B cell (primary cell): ENCODE measurements around the gene IL25. TPM values are rescaled to one million over a fixed set of nuclear protein-coding genes. Genes with fewer than 3 reads are reported as not detected.

Experiments
- ATAC-seq: fragments of 200-7000 bp; cut with Tn5 transposase; one replicate; pipeline ENCODE4 v1.10.0; 2021; ENCODE audit warnings: low read depth, mild to moderate bottlenecking, moderate number of reproducible peaks, moderate library complexity
- CTCF ChIA-PET: fragments of 350-600 bp; sonication (Branson Sonifier 250); formaldehyde crosslinking; loops from one replicate; lab custom pipeline; 2021; ENCODE audit warnings: antibody characterized with exemption, inconsistent platforms; lab: Charles Lee
- POLR2A ChIA-PET: fragments of 350-600 bp; sonication (Branson Sonifier 250); formaldehyde crosslinking; loops from one replicate; lab custom pipeline; 2021; ENCODE audit warnings: antibody characterized with exemption; lab: Charles Lee
- DNase-seq: peaks from one replicate; pipeline ENCODE4 v3.0.0; 2013
- H2AFZ ChIP-seq: 2 replicates; pipeline ENCODE4 v1.6.1; 2012; ENCODE audit warnings: mild to moderate bottlenecking, low read depth, low read length; ENCODE audit not compliant: insufficient read depth, poor library complexity, severe bottlenecking
- H3K27ac ChIP-seq, 2 donors: 1 replicate in 1 of 2; 2 replicates in 1 of 2; pipeline ENCODE4 v1.5.1; 2012 to 2013; ENCODE audit warnings: low read length in 2 of 2, mild to moderate bottlenecking in 2 of 2, moderate library complexity in 1 of 2
- H3K27me3 ChIP-seq, 4 experiments: fragments of 200-600 bp in 1 of 4; sonication (generic) in 1 of 4; replicated peaks in 1 of 4; 1 replicate in 2 of 4; 2 replicates in 2 of 4; pipeline versions ENCODE4 v1.6.1 to v1.7.0; 2013 to 2016; ENCODE audit warnings: low read length in 3 of 4, mild to moderate bottlenecking in 2 of 4, mixed read lengths in 1 of 4, moderate library complexity in 1 of 4; ENCODE audit not compliant: insufficient read depth in 4 of 4, control insufficient read depth in 3 of 4; ENCODE audit errors: control extremely low read depth in 1 of 4
- H3K36me3 ChIP-seq, 2 experiments: replicated peaks in 1 of 2; 1 replicate in 1 of 2; 2 replicates in 1 of 2; pipeline versions ENCODE4 v1.6.1 to v1.7.1; 2013; ENCODE audit warnings: low read length in 1 of 2; ENCODE audit not compliant: insufficient read depth in 2 of 2, control insufficient read depth in 1 of 2; ENCODE audit errors: control extremely low read depth in 1 of 2, extremely low read depth in 1 of 2
- H3K4me1 ChIP-seq, 2 donors: fragments of 200-600 bp in 1 of 2; sonication (generic) in 1 of 2; 1 replicate in 1 of 2; 2 replicates in 1 of 2; pipeline versions ENCODE4 v1.5.1 to v1.6.1; 2013 to 2017; ENCODE audit warnings: low read length in 2 of 2; ENCODE audit not compliant: control insufficient read depth in 2 of 2, insufficient read depth in 2 of 2
- H3K4me2 ChIP-seq: replicated peaks from 2 replicates; pipeline ENCODE3; 2012; ENCODE audit warnings: mild to moderate bottlenecking, low read depth, low read length; ENCODE audit not compliant: poor library complexity, severe bottlenecking
- H3K4me3 ChIP-seq, 5 experiments: fragments of 200-600 bp in 1 of 5; sonication (generic) in 1 of 5; 1 replicate in 3 of 5; 2 replicates in 2 of 5; pipeline versions ENCODE4 v1.5.1 to v1.7.0; 2011 to 2016; ENCODE audit warnings: low read length in 4 of 5, mild to moderate bottlenecking in 4 of 5, low read depth in 2 of 5, control low read depth in 1 of 5, moderate library complexity in 1 of 5; ENCODE audit not compliant: insufficient read depth in 1 of 5; ENCODE audit errors: control extremely low read depth in 1 of 5, extremely low read depth in 1 of 5
- H3K79me2 ChIP-seq: fragments of 200-600 bp; sonication (generic); one replicate; pipeline ENCODE4 v1.6.0; 2016; ENCODE audit warnings: low read length; ENCODE audit not compliant: control insufficient read depth, insufficient read depth
- H3K9ac ChIP-seq: fragments of 200-600 bp; sonication (generic); 2 replicates; pipeline ENCODE4 v1.6.1; 2017; ENCODE audit warnings: mild to moderate bottlenecking, low read length, moderate library complexity
- H3K9me3 ChIP-seq, 3 donors: one replicate each; pipeline versions ENCODE4 v1.6.1 to v1.7.1; 2013; ENCODE audit warnings: low read length in 2 of 3; ENCODE audit not compliant: control insufficient read depth in 2 of 3, insufficient read depth in 1 of 3; ENCODE audit errors: control extremely low read depth in 1 of 3
- H4K20me1 ChIP-seq: 2 replicates; pipeline ENCODE4 v1.6.0; 2012; ENCODE audit warnings: mild to moderate bottlenecking, low read length; ENCODE audit not compliant: insufficient read depth, control insufficient read depth, poor library complexity, severe bottlenecking
- H3K27ac Mint-ChIP-seq: one replicate; pipeline ENCODE4 v1.8.0; 2021; ENCODE audit warnings: mixed read lengths
- H3K27me3 Mint-ChIP-seq: one replicate; pipeline ENCODE4 v1.8.0; 2021; ENCODE audit warnings: mixed read lengths
- H3K4me1 Mint-ChIP-seq: one replicate; pipeline ENCODE4 v1.8.0; 2021; ENCODE audit warnings: mixed read lengths
- H3K4me3 Mint-ChIP-seq: one replicate; pipeline ENCODE4 v1.8.0; 2021; ENCODE audit warnings: mixed read lengths
- H3K9me3 Mint-ChIP-seq: one replicate; pipeline ENCODE4 v1.8.0; 2022; ENCODE audit warnings: mixed read lengths; ENCODE audit not compliant: insufficient read depth
- CTCF ChIP-seq: fragments of 200-600 bp; IDR thresholded peaks from one replicate; pipeline ENCODE4 v1.8.0; 2022; ENCODE audit warnings: antibody characterized with exemption, mild to moderate bottlenecking
- EZH2 ChIP-seq: IDR thresholded peaks from 2 replicates; pipeline ENCODE4 v1.6.1; 2012; ENCODE audit warnings: borderline replicate concordance, low read depth, mild to moderate bottlenecking, moderate library complexity, low read length; ENCODE audit not compliant: insufficient read depth, poor library complexity, severe bottlenecking
- WGBS: methylation state at CpG from one replicate; pipeline ENCODE4 v1.1.5; 2013; ENCODE audit warnings: missing lambda C conversion rate; ENCODE audit not compliant: insufficient coverage; 5-methylcytosine and 5-hydroxymethylcytosine counted together
- intact Hi-C: fragments of 100-400 bp; cut with micrococcal nuclease; formaldehyde crosslinking; loops from one replicate; pipeline ENCODE4 v1.10.0; 2022
- polyA plus RNA-seq: library from polyadenylated mRNA; depleted of rRNA; stranded (reverse); fragments of >200 nt; gene quantifications from 2 replicates; pipeline ENCODE4 v1.2.3, GENCODE V29; 2012
- total RNA-seq, 2 donors: library from RNA; stranded (reverse); fragments of 120-200 nt in 1 of 2; gene quantifications; 1 replicate in 1 of 2; 2 replicates in 1 of 2; pipeline versions ENCODE4 v1.2.3 to v1.2.4, GENCODE V29; 2013 to 2022

Gene IL25
- total and polyA plus RNA-seq, 2 donors (not counting 1 experiment from before 2014, with no cell fraction given) = not detected

GRCh38 chr14:23352506-23353432, 19.8 kb upstream of the IL25 start, which contains the start of gene SLC22A17:
TSS of gene SLC22A17 (minus strand) at chr14:23352887.
- no peaks in the 10 kb centered on the region for H3K36me3 ChIP-seq
- DNase-seq = peak; percentile 60
- H3K4me1 ChIP-seq = peaks cover 11 to 15% of the 10 kb centered on the region in 2 donors
- H3K27me3 ChIP-seq = peaks cover 0 to 57% (median 28%) of the 10 kb centered on the region in 4 experiments
- intact Hi-C loops = no loop called here
- no peak within 1 kb of the TSS for H3K27ac ChIP-seq
- Mint-ChIP-seq H3K27ac (no peak within 1 kb of the TSS), H3K4me3 (peak within 1 kb of the TSS; percentile 85), H3K27me3 (peaks cover 59% of the 10 kb centered on the region), H3K9me3 (no peaks in the 10 kb centered on the region), H3K4me1 (peaks cover 14% of the 10 kb centered on the region)
- no peak for TF ChIP-seq EZH2
- no peak for TF ChIP-seq CTCF
- peak within 1 kb of the TSS; percentile 55 for H3K9ac ChIP-seq
- peak within 1 kb of the TSS; percentile 90 for H3K4me2 ChIP-seq
- no peaks in the 10 kb centered on the region for H3K79me2 ChIP-seq
- peaks cover 0 to 4% (median 3%) of the 10 kb centered on the region in 3 donors for H3K9me3 ChIP-seq
- peak within 1 kb of the TSS in 4 of 5 experiments; percentile 15 to 52 (median 44) for H3K4me3 ChIP-seq
- ChIA-PET POLR2A (no interaction called here), CTCF (interaction anchor here (2.6 kb wide), 1 partner anchor 27 kb away, joined by 12 read pairs; no protein-coding TSS in a partner anchor)
- peak within 1 kb of the TSS; percentile 78 for H2AFZ ChIP-seq
- peak; percentile 75 for ATAC-seq
- WGBS = under 1% methylated on average over 33 of the region's 42 CpGs
- H4K20me1 ChIP-seq = no peaks in the 10 kb centered on the region

DNA sequence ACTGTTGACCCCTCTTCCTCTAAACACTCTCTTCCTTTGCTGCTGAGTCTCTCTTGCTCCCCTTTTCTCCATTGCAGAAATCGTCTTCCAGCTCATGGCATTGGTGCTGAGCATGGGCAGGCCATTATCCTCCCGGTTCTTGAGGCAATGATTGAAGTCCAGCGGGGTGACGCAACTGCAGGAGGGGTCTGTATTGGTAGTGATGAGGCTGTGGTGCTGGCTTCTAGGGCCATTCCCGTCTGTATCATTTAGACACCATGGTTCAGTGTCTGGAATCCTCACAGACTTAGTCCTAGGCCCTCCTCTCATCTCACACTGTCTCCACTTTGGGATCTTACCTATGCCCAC, 19.2 kb upstream of the IL25 start:
- intact Hi-C loops = no loop called here
- peaks cover 11 to 15% of the 10 kb centered on the region in 2 donors for H3K4me1 ChIP-seq
- Mint-ChIP-seq H3K4me1 (peaks cover 14% of the 10 kb centered on the region), H3K27ac (no peak overlapping the region), H3K27me3 (peaks cover 61% of the 10 kb centered on the region), H3K9me3 (no peaks in the 10 kb centered on the region), H3K4me3 (peak overlapping the region; percentile 85)
- H3K79me2 ChIP-seq = no peaks in the 10 kb centered on the region
- peaks cover 0 to 4% (median 3%) of the 10 kb centered on the region in 3 donors for H3K9me3 ChIP-seq
- ChIA-PET CTCF (interaction anchor here (2.6 kb wide), 1 partner anchor 27 kb away, joined by 12 read pairs; no protein-coding TSS in a partner anchor), POLR2A (no interaction called here)
- DNase-seq (no peak), ATAC-seq (no peak)
- H3K9ac ChIP-seq = no peak overlapping the region
- no peak overlapping the region for H3K4me2 ChIP-seq
- no peak overlapping the region for H3K4me3 ChIP-seq
- no peak overlapping the region for H2AFZ ChIP-seq
- H4K20me1 ChIP-seq = no peaks in the 10 kb centered on the region
- WGBS = no CpG with 5 or more reads among the region's 5 CpGs
- H3K27ac ChIP-seq = no peak overlapping the region
- no peak for TF ChIP-seq CTCF
- TF ChIP-seq EZH2 = no peak
- H3K27me3 ChIP-seq = peaks cover 0 to 59% (median 28%) of the 10 kb centered on the region in 4 experiments
- H3K36me3 ChIP-seq = no peaks in the 10 kb centered on the region
